HG03378 (cell line): Measurements from ENCODE around the gene MRPL50.
"Not testable (repeated sequence)": the region's sequence is repeated elsewhere in the genome, so short reads cannot be mapped to it uniquely, and the experiment has no call there.

Experiments
- ATAC-seq: cut with Tn5 transposase; IDR thresholded peaks from one replicate; pipeline ENCODE4 v1.9.1; 2021; ENCODE audit warnings: mild to moderate bottlenecking, moderate library complexity; ENCODE audit not compliant: unreplicated experiment

Gene MRPL50

GRCh38 chr9:101418518-101419430, 20.4 kb upstream of the MRPL50 start:
- no peak for ATAC-seq

- ATAC-seq: no peak
These were observed 19.6 kb upstream of the MRPL50 start for GRCh38 chr9:101417977-101418376.

- no peak for ATAC-seq
These were observed 19.0 kb upstream of the MRPL50 start for GRCh38 chr9:101417389-101417788.

- no peak for ATAC-seq
These were observed 17.2 kb upstream of the MRPL50 start for GRCh38 chr9:101415578-101415977.

GRCh38 chr9:101414839-101415238, 16.4 kb upstream of the MRPL50 start:
- no peak for ATAC-seq

- ATAC-seq: no peak
These were observed 10.7 kb upstream of the MRPL50 start for GRCh38 chr9:101409079-101409477.

- no peak for ATAC-seq
These were observed 10.1 kb upstream of the MRPL50 start for GRCh38 chr9:101408374-101409078.

GRCh38 chr9:101403516-101404285, 5.3 kb upstream of the MRPL50 start:
- no peak for ATAC-seq

GRCh38 chr9:101400120-101400519, 1.7 kb upstream of the MRPL50 start:
- ATAC-seq: no peak

GRCh38 chr9:101399643-101399970, 1.2 kb upstream of the MRPL50 start:
- no peak for ATAC-seq

- no peak for ATAC-seq
These were observed 668 bp upstream of the MRPL50 start for GRCh38 chr9:101398930-101399642.

GRCh38 chr9:101397746-101398067, 711 bp downstream of the MRPL50 start:
- no peak for ATAC-seq

GRCh38 chr9:101394687-101395086, 3.7 kb downstream of the MRPL50 start:
- ATAC-seq: no peak

- no peak for ATAC-seq
These were observed 5.3 kb downstream of the MRPL50 start for GRCh38 chr9:101393135-101393534.

GRCh38 chr9:101388507-101388993, 9.9 kb downstream of the MRPL50 start:
- ATAC-seq: no peak

GRCh38 chr9:101387871-101388506, 10.4 kb downstream of the MRPL50 start:
- ATAC-seq: no peak

GRCh38 chr9:101384873-101385536, 13.4 kb downstream of the MRPL50 start, which contains the start of gene BAAT:
TSS of gene BAAT (minus strand) at chr9:101385006. CDS start at chr9:101371404, 13,602 bp downstream.
- ATAC-seq: not testable (repeated sequence)

- ATAC-seq: no peak
These were observed 15.1 kb downstream of the MRPL50 start for GRCh38 chr9:101383361-101383760.

GRCh38 chr9:101381833-101382342, 16.5 kb downstream of the MRPL50 start:
- ATAC-seq: no peak
